HUES48 (cell line): ENCODE results near the gene ZIM2.

ENCODE experiments used
- H3K27ac ChIP-seq: one replicate; pipeline ENCODE4 v1.7.0; 2013; ENCODE audit warnings: low read depth, low read length, inconsistent platforms
- H3K27me3 ChIP-seq: 2 replicates; pipeline ENCODE4 v1.6.1; 2013; ENCODE audit warnings: mild to moderate bottlenecking, low read length; ENCODE audit not compliant: control insufficient read depth, insufficient read depth
- H3K36me3 ChIP-seq: 2 replicates; pipeline ENCODE4 v1.6.1; 2013; ENCODE audit warnings: low read length; ENCODE audit not compliant: control insufficient read depth, insufficient read depth
- H3K4me1 ChIP-seq: 2 replicates; pipeline ENCODE4 v1.6.1; 2013; ENCODE audit warnings: mild to moderate bottlenecking, low read length; ENCODE audit not compliant: control insufficient read depth, insufficient read depth
- H3K4me3 ChIP-seq: 2 replicates; pipeline ENCODE4 v1.5.1; 2013; ENCODE audit warnings: mild to moderate bottlenecking, low read depth, low read length
- H3K9ac ChIP-seq: 2 replicates; pipeline ENCODE4 v1.6.1; 2013; ENCODE audit warnings: mild to moderate bottlenecking, low read depth, low read length, moderate library complexity
- H3K9me3 ChIP-seq: 2 replicates; pipeline ENCODE4 v1.6.1; 2013; ENCODE audit warnings: low read length; ENCODE audit not compliant: control insufficient read depth, insufficient read depth

The ZIM2 gene

DNA sequence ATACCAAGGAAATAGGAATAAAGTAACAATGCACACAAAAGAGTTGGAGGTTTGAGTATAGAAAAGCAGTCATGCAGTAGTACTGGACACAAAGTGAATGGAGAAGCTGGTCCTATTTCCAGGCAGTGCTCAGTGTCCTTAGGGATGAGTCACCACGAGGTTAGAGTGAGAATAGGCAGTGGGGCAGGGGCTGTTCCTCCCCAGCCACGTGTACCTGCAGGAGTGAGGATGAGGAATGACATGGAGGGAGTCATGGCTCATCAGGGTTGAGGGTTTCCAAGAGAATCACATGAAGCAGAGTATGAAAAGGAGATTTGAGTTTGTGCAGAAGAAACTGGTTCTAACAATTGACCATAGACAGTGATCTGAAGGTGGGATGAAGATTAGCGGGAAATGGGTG, 94.2 kb downstream of the ZIM2 start:
- Histone ChIP-seq H3K36me3 (no peaks in the 10 kb centered on the region), H3K4me3 (no peak overlapping the region; the same call in 1 of the 2 replicates), H3K9ac (no peak overlapping the region), H3K4me1 (no peaks in the 10 kb centered on the region), H3K9me3 (peaks cover 75% of the 10 kb centered on the region), H3K27me3 (no peaks in the 10 kb centered on the region), H3K27ac (no peak overlapping the region)

DNA sequence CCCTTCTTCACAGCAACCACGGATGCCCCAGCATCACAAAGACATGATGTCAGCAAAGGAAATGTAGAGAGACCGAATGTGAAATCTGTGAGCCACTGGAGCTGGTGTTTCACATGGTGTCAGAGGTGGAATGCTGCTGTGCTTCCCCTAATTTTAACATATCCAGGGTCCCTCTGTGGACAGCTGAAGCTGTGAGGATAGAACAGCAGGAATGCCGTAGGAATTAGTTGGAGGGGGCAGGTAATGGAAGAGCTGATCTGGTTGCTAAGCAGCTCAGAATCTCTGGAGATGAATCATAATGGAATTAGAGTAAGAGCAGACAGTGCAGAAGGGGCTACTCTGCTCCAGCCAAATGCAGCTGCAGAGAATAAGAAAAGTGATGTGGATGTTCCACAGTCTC, 100.0 kb downstream of the ZIM2 start:
- Histone ChIP-seq H3K4me1 (no peaks in the 10 kb centered on the region), H3K9me3 (peaks cover 73% of the 10 kb centered on the region), H3K27ac (no peak overlapping the region), H3K27me3 (no peaks in the 10 kb centered on the region), H3K9ac (no peak overlapping the region), H3K36me3 (no peaks in the 10 kb centered on the region), H3K4me3 (no peak overlapping the region)

DNA sequence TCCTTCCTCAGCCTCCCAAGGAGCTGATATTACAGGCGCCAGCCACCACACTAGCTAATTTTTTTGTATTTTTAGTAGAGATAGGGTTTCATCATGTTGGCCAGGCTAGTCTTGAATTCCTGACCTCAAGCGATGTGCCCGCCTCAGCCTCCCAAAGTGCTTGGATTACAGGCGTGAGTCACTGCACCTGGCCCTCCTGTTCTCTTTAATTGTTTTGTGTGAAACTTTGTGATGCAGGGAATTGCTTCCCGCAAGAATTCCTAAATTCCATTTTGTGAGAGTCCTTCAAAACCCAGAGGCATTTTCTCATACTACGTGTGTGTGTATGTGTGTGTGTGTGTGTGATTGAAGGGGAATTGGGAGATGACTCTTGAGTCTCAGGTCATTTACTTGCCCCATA, 104.0 kb downstream of the ZIM2 start:
- H3K27ac ChIP-seq = no peak overlapping the region
- peaks cover 76% of the 10 kb centered on the region for H3K9me3 ChIP-seq
- no peaks in the 10 kb centered on the region for H3K36me3 ChIP-seq

DNA sequence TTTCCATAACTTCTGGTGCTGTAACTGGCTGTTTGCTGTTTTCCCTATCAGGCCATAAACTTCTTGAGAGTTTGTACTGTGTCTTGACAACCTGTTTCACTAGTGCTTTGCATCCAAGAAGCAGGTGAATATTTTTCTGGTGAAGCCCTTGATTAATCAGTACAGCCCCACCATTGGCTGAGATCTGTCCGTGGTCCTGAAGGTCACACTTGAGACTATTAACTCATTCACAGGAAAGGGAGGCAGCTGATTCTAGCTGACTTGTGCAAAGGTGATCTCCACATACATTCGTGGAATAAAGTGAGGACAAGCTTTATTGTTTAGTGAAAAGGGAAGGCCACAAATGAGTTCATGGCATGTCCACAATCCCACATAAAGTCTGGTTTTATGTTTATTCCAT, 107.5 kb downstream of the ZIM2 start:
- Histone ChIP-seq H3K27me3 (no peaks in the 10 kb centered on the region), H3K4me1 (no peaks in the 10 kb centered on the region), H3K9me3 (peaks cover 84% of the 10 kb centered on the region), H3K9ac (no peak overlapping the region), H3K27ac (no peak overlapping the region), H3K36me3 (no peaks in the 10 kb centered on the region), H3K4me3 (no peak overlapping the region)

More for the DNA sequence above, 104.0 kb downstream of the ZIM2 start:
- no peaks in the 10 kb centered on the region for H3K27me3 ChIP-seq
- no peaks in the 10 kb centered on the region for H3K4me1 ChIP-seq
- no peak overlapping the region for H3K9ac ChIP-seq
- no peak overlapping the region for H3K4me3 ChIP-seq

DNA sequence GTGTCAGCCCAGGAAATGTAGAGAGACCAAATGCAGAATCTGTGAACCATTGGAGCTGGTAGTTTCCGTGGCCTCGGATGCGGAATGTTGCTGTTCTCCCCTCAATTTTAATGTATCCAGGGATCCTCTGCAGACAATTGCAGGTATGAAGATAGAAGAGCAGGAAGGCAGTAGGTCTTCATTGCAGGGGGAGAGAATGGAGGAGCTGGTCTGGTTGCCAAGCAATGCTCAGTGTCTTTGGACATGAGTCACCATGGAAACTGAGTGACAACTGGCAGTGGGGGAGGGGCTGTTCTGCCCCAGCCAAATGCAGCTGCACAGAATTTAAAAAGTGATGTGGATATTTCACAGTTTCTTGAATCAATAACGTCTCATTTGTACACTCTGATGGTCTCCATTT, 112.8 kb downstream of the ZIM2 start:
- Histone ChIP-seq H3K27me3 (no peaks in the 10 kb centered on the region), H3K4me1 (no peaks in the 10 kb centered on the region), H3K4me3 (no peak overlapping the region), H3K27ac (no peak overlapping the region), H3K9me3 (peaks cover 89% of the 10 kb centered on the region), H3K36me3 (no peaks in the 10 kb centered on the region), H3K9ac (no peak overlapping the region)

DNA sequence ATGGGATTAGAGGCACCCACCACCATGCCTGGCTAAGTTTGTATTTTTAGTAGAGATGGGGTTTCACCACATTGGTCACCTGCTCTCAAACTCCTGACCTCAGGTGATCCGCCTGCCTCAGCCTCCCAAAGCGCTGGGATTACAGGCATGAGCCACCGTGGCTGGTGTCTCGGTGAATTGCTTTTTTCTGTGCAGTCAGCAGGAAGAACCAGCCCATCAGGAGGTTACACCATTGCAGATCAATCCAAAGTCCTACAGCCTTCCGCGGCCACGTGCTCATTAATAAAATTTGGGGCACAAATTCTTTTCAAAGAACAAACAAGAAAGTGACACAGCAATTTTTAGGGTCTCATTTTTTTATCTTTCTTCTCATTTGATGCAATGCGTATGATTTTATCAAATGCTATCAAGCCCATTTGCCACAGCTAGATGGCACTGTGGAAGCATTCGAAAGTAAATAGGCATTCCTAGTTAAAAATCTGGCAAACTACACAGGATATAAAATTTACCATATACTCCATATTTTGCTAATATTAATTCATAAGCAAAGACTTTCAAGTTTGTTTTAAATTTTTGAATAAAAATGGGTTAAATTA, 114.6 kb downstream of the ZIM2 start:
- H3K4me1 ChIP-seq = no peaks in the 10 kb centered on the region
- no peak overlapping the region for H3K9ac ChIP-seq
- peaks cover 93% of the 10 kb centered on the region for H3K9me3 ChIP-seq
- no peaks in the 10 kb centered on the region for H3K27me3 ChIP-seq
- H3K4me3 ChIP-seq = no peak overlapping the region
- no peak overlapping the region for H3K27ac ChIP-seq
- no peaks in the 10 kb centered on the region for H3K36me3 ChIP-seq
